ENCODE data around the gene CD79A.

CD79A gene

DNA sequence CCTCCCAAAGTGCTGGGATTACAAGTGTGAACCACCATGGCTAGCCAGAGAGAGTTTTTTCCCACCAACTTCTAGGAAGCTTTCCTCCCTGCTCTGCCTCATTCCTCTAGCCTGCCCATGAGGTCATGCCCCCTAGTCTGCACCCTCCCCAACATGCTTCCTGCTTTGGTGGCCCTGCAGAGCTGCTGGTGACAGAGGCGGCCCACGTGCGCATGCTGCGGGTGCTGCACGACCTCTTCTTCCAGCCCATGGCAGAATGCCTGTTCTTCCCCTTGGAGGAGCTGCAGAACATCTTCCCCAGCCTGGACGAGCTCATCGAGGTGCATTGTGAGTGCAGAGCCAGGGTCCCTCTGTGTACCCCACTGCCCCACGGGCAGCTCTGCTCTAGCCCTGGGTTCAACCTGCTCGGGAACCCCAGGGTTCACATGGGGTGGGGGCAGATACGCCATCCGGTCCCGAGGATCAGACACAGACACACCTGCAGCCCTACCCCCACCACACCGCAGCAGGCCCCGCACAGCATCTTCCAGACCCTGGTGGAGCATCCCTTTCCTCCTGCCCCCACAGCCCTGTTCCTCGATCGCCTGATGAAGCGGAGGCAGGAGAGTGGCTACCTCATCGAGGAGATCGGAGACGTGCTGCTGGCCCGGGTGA lies 24.8 kb downstream of the CD79A start:
- H3K36me3 Mint-ChIP-seq (ENCODE audit: low read depth): peaks cover 93% of the 10 kb centered on the region
- no peak overlapping the region for H3K4me3 Mint-ChIP-seq
- H3K9me3 Mint-ChIP-seq: no peaks in the 10 kb centered on the region
- no peaks in the 10 kb centered on the region for H3K27me3 Mint-ChIP-seq
- peaks cover 39% of the 10 kb centered on the region for H3K4me1 Mint-ChIP-seq (ENCODE audit: low read depth)
- H3K27ac Mint-ChIP-seq: peak overlapping the region; percentile 67
- no peak for DNase-seq

DNA sequence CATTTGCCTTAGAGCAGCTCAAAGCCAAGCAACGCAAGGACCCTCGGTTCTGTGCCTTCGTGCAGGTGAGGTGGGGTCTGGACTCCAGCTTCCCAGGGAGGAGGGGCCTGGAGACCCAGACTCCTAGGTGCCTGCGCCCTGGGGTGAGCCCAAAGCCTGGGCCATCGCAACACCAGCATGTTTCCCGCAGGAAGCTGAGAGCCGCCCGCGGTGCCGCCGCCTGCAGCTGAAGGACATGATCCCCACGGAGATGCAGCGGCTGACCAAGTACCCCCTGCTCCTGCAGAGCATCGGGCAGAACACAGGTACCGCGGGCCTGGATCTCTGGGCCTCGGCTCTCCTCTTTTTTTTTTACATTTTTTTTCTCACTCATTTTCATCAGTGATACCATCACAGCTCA lies 25.5 kb downstream of the CD79A start:
- Mint-ChIP-seq H3K27me3 (no peaks in the 10 kb centered on the region), H3K9me3 (no peaks in the 10 kb centered on the region), H3K4me1 (ENCODE audit: low read depth) (peaks cover 42% of the 10 kb centered on the region), H3K4me3 (no peak overlapping the region), H3K27ac (peak overlapping the region; percentile 37), H3K36me3 (ENCODE audit: low read depth) (peaks cover 97% of the 10 kb centered on the region)
- no peak for DNase-seq

DNA sequence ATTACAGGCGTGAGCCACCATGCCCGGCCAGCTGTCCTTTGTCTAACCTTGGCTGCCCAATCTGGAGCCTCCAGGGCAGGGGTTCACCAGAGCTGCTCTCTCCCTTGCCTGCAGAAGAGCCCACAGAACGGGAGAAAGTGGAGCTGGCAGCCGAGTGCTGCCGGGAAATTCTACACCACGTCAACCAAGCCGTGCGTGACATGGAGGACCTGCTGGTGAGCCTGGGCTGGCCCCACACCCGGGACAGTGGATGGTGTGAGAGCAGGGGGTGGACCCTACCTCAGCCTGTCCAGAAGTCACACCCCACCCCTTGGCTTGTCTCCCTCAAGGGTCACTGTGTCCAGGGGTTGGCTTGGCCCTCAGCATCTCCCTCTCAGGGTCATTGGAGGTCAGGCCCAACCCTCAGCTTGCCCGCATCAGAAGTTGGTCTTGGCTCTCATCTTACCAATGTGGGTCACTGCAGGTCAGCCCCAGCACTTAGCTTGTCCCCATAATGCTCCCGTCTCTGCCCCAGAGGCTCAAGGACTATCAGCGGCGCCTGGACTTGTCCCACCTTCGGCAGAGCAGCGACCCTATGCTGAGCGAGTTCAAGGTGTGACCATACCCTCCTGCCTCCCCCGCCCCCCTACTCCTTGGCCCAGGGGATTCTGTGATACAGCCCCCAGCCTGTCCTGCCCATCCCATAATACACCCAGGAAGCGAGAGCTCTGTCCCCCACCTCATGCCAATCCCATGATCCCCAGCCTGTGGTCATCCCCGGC lies 26.3 kb downstream of the CD79A start:
- Mint-ChIP-seq H3K27ac (peak overlapping the region; percentile 60), H3K4me1 (ENCODE audit: low read depth) (peaks cover 36% of the 10 kb centered on the region), H3K9me3 (no peaks in the 10 kb centered on the region), H3K27me3 (no peaks in the 10 kb centered on the region), H3K4me3 (no peak overlapping the region), H3K36me3 (ENCODE audit: low read depth) (peaks cover 90% of the 10 kb centered on the region)
- DNase-seq: no peak

DNA sequence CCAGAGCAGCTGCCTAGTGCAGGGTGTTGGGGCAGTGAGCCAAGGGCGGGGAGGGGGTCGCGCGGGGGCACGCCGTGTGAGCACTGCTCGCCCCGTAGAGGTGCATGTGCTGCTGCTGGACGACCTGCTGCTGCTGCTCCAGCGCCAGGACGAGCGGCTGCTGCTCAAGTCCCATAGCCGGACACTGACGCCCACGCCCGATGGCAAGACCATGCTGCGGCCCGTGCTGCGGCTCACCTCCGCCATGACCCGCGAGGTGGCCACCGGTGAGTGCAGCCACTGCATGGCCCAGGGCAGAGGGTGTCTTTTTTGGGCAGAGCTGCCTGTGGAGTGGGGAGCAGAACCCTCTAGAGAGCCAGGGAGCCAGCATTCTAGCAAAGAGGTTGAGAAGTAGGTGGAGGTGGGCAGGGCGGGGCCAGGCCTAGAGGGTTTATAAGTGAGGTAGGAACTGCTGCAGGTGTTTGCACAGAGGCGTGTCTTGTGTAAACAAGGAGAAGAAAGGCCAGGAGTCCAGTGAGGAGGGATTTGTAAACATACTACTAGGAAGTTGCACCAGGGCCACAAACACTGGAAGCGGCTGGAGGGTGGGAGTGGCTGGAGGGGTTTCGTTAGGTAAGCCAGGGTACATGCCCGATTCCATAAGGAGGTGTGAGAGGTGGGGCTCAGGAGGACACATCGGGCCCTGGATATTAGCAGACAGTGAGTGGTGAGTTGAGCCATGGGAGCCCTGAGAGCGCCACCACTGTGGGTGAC lies 27.2 kb downstream of the CD79A start:
- Mint-ChIP-seq H3K27ac (peak overlapping the region; percentile 63), H3K4me1 (ENCODE audit: low read depth) (peaks cover 30% of the 10 kb centered on the region), H3K36me3 (ENCODE audit: low read depth) (peaks cover 88% of the 10 kb centered on the region), H3K27me3 (no peaks in the 10 kb centered on the region), H3K9me3 (no peaks in the 10 kb centered on the region), H3K4me3 (no peak overlapping the region)
- DNase-seq: no peak

DNA sequence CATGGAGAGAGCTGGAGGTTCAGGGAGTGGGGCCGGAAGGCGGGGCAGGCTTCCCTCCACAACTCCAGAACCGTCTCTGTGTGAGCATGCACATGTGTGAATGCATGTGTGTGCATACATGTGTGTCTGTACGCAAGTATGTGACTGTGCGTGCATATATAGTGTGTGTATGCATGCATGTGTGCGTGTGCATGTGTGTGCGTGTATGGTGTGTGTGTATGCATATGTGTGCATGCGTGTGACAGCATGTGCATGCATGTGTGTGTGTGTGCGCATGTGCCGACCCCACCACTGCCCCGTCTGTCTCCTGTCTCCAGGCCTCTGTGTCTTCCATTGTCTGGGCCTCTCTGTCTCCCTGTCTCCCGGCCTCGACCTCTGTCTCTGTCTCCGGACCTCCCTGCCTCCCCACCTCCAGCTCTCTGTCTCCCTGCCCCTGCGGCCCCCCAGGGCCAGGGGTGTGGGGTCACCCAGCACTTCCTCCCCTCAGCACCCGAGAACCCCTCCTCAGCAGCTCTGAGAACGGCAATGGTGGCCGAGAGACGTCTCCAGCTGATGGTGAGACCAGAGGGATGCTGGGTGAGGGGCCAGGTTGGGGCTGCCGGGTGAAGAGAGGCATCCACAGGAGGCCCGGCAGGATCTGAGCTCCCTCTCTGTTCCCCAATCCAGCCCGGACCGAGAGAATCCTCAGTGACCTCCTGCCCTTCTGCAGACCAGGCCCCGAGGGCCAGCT lies 28.4 kb downstream of the CD79A start:
- Mint-ChIP-seq H3K36me3 (ENCODE audit: low read depth) (peaks cover 77% of the 10 kb centered on the region), H3K27me3 (no peaks in the 10 kb centered on the region), H3K9me3 (no peaks in the 10 kb centered on the region), H3K4me3 (no peak overlapping the region), H3K27ac (peak overlapping the region; percentile 41), H3K4me1 (ENCODE audit: low read depth) (peaks cover 33% of the 10 kb centered on the region)
- DNase-seq: no peak

DNA sequence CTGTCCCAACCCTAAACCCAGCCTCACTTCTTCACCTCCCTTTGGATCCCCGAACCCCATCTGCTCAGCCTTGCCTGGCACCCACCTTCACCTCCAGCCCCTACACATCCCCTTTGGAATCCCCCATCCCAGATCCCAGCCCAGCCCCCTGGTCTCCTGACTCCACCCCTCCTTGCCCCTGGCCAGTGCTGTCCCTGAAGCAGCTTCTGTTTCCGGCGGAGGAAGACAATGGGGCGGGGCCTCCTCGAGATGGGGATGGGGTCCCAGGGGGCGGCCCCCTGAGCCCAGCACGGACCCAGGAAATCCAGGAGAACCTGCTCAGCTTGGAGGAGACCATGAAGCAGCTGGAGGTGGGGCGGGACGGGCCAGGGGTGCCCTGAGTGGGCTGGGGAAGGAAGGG lies 29.2 kb downstream of the CD79A start:
- H3K9me3 Mint-ChIP-seq: no peaks in the 10 kb centered on the region
- DNase-seq: no peak
- no peaks in the 10 kb centered on the region for H3K27me3 Mint-ChIP-seq
- H3K36me3 Mint-ChIP-seq (ENCODE audit: low read depth): peaks cover 70% of the 10 kb centered on the region
- no peak overlapping the region for H3K4me3 Mint-ChIP-seq
- H3K4me1 Mint-ChIP-seq (ENCODE audit: low read depth): peaks cover 40% of the 10 kb centered on the region
- peak overlapping the region; percentile 41 for H3K27ac Mint-ChIP-seq

DNA sequence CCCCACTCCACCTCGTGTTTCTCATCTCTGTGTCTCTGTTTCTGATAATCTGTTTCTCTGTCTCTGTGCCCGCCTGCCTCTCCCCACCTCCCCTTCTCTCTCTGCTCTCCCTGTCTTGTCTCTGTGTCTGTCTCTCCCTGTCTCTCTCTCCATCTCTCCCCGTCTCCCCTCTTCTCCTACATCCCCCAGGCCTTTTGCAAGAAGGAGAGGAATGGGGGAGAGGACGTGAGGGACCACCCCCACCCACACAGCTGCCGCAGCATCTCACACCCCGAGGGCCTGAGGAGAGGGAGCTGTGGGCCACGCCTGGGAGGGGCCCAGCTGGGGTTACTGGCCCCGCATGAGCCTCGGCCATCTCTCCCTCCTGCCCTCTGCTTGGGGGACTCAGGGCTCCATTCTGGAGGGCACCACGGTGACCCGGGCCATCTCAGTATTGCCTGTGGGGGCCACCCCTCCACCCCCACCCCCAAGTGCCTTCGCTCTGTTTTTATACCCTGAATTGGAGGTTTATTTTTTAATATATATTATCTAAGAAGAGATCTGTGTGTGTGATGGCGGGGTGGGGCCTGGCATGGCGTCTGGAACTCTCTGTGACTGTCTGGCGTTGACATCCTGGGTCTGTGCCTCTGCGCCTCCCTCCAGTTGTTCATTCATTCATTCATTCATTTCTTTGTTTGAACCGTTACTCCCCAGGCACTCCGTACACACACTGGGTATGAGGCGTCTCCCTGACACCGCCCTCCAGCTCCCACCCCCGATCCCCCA lies 30.0 kb downstream of the CD79A start:
- Mint-ChIP-seq H3K4me1 (ENCODE audit: low read depth) (peaks cover 44% of the 10 kb centered on the region), H3K36me3 (ENCODE audit: low read depth) (peaks cover 62% of the 10 kb centered on the region), H3K27ac (peak overlapping the region; percentile 69), H3K9me3 (no peaks in the 10 kb centered on the region), H3K27me3 (peaks cover 7% of the 10 kb centered on the region), H3K4me3 (no peak overlapping the region)
- DNase-seq: no peak

DNA sequence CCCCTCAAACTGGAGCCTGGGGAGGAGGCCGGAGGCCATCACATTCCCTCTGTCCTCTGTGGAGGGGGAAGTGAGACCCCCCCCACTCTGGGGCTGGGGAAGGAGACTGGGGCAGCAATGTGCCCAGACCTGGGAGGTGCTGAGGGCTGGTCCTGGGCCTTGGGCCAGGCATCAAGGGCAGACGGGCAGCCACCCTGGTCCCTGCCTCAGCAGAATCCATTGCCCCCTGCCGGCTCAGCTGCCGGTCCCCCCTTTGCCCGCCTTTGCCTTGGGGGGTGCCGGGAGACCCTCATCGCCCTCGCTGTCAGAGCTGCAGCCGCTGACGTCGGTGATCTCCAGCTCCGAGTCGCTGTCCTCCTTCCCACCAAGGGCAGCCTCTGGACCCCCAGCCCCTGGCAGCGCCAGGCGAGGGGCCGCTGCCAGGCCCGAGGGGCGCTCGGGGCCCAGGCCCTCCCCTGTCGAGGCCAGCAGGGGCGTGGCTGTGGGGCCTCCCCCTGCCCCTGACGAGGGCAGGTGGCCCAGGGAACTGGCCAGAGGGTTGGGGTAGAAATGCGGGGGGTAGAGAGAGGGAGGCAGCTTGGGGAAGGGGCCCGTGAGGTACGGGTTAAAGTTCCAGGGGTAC lies 31.0 kb downstream of the CD79A start:
- H3K27ac Mint-ChIP-seq: no peak overlapping the region

DNA sequence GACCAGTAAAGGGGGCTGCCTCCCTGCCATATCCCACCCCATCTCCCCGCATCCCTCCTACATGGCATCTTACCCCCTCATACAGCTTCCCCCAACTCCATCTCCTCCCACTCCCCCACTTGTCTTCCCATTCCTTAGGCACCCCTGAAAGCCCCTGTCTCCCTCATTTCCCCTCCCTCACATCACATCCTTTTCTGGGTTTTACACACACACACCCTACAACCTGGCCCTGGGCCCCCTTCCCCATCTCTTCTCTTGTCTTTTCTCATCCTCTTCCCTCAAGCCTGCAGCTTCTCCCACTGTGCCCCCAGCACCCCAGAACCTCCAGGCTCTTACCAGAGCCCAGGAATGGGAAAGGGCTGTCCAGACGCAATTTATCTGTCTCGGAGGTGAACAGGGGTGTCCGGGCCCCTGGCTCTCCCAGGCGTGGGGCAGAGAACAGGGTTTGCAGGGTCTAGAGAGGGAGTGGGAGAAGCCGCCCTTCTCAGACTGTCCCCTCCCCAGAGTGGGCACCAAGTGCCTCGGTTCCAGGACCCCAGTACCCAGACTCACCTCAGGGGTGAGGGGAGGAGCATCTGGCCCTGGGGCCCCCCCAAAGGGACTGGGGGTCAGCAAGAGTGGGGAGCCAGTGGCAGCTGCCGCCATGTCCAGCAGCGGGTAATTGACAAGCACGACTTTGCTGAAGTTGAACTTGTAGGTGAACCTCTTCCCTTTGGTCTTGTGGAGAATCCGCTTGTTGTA lies 31.8 kb downstream of the CD79A start:
- no peak for DNase-seq
- H3K36me3 Mint-ChIP-seq (ENCODE audit: low read depth): peaks cover 44% of the 10 kb centered on the region
- no peaks in the 10 kb centered on the region for H3K9me3 Mint-ChIP-seq
- H3K4me1 Mint-ChIP-seq (ENCODE audit: low read depth): peaks cover 50% of the 10 kb centered on the region
- H3K4me3 Mint-ChIP-seq: no peak overlapping the region
- H3K27me3 Mint-ChIP-seq: peaks cover 17% of the 10 kb centered on the region
- no peak overlapping the region for H3K27ac Mint-ChIP-seq

More for the DNA sequence above, 31.0 kb downstream of the CD79A start:
- no peaks in the 10 kb centered on the region for H3K9me3 Mint-ChIP-seq
- peaks cover 52% of the 10 kb centered on the region for H3K36me3 Mint-ChIP-seq (ENCODE audit: low read depth)
- H3K4me1 Mint-ChIP-seq (ENCODE audit: low read depth): peaks cover 49% of the 10 kb centered on the region
- DNase-seq: no peak
- no peak overlapping the region for H3K4me3 Mint-ChIP-seq
- peaks cover 12% of the 10 kb centered on the region for H3K27me3 Mint-ChIP-seq

DNA sequence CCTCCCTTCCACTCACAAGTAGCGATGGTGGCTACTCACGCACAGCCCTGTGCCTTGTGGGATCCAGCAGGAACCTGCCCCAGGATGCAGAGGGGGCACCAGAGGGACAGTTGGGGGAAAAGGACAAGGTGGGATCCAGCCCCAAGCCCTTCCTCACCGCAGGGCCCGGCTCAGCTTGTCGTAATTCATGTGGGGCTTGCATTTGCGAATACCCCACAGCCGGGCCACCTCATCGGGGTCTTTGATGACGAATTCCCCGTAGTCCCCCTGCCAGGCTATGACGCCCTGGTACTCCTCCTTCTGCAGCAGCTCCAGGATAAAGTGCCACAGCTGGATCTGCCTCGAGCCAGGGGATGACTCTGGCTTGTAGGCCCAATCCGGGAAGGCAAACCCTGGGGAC lies 32.6 kb downstream of the CD79A start:
- Mint-ChIP-seq H3K27me3 (peaks cover 23% of the 10 kb centered on the region), H3K9me3 (no peaks in the 10 kb centered on the region), H3K36me3 (ENCODE audit: low read depth) (peaks cover 36% of the 10 kb centered on the region), H3K27ac (no peak overlapping the region), H3K4me3 (no peak overlapping the region), H3K4me1 (ENCODE audit: low read depth) (peaks cover 49% of the 10 kb centered on the region)
- DNase-seq: no peak

DNA sequence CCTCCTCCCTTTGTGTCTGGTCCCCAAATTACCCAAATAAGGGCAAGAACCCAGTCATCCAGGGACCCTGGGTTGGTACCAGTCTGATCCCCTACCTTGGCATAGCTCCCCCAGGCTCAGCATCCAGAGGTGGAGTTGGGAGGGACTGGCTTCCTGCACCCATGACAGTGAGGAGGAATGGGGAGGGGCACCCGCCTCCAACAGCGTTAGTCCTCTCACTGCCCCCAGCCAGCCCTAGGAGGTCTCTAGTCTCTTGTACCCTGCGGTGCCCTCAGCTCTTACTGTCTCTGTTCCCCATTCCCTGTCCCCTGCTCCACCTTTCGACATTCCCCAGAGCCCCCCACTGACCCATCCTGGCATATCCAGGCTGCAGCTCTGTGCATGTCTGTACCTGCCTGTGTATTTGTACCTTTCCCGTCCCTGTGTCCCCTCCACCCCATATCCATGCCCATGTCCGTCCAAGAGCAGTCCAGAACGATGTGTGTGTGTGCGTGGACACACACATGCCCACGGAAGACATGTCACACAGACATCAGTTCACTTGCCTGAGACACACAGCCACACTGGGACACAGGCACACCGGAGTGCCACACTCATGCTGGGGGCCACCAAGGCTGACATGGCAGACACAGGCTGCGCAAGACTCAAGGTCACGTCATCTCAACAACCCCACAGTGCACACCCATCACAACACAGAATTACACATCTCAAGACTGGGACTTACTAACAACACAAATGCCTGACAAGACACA lies 33.3 kb downstream of the CD79A start:
- DNase-seq: peak; percentile 49
- Mint-ChIP-seq H3K36me3 (ENCODE audit: low read depth) (peaks cover 29% of the 10 kb centered on the region), H3K27me3 (peaks cover 23% of the 10 kb centered on the region), H3K4me1 (ENCODE audit: low read depth) (peaks cover 48% of the 10 kb centered on the region), H3K27ac (peak overlapping the region; percentile 1), H3K4me3 (no peak overlapping the region), H3K9me3 (no peaks in the 10 kb centered on the region)

DNA sequence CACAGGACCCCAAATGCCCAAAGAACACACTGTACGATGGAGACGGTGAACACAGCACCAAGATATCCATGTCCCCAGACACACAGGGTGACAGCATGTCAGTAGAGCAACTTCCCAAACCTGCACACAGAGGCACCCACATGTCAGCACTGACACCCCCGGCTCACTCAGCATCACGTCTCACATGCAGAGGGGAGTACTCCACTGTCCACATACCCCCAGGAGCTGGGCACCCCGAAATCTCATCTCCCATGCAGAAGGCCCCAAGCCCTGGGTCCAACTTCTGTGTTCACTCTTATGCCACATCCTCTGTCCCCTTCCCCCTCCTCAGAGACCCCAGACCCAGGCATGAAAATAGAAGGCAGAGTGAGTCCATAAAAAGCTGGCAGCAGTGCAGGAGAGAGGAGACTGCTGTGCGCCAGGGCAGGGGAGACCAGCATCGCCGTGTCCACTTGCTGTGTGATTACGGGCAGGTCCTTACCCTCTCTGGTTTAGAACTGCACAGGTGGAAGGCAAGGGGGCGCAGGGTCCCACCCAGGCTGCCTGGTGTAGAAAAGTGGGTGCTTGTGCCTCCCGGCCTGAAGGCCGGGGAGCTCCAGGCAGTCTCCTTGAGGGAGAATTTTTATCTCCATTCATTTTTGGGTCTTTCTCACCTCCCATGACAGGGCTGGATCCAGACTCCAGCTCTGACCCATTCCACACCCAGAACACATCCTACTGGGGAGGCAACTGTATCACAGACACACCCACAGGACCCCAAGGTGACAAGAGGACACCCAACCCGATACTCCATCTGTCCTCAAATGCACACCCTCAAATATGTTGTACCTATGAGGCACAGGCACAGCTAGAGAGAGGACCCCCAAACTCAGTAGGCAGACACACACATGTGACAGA lies 34.2 kb downstream of the CD79A start:
- H3K27ac Mint-ChIP-seq: peak overlapping the region; percentile 44
- no peak overlapping the region for H3K4me3 Mint-ChIP-seq
- DNase-seq: peak; percentile 50
- no peaks in the 10 kb centered on the region for H3K9me3 Mint-ChIP-seq
- peaks cover 23% of the 10 kb centered on the region for H3K27me3 Mint-ChIP-seq
- peaks cover 20% of the 10 kb centered on the region for H3K36me3 Mint-ChIP-seq (ENCODE audit: low read depth)
- H3K4me1 Mint-ChIP-seq (ENCODE audit: low read depth): peaks cover 42% of the 10 kb centered on the region
